ENCODE results near the gene CFAP74. TPM values are rescaled to one million over a fixed set of nuclear protein-coding genes. Genes with fewer than 3 reads are reported as not detected.

The CFAP74 gene
- total RNA-seq, 1 experiment from 2014 or later = not detected

DNA sequence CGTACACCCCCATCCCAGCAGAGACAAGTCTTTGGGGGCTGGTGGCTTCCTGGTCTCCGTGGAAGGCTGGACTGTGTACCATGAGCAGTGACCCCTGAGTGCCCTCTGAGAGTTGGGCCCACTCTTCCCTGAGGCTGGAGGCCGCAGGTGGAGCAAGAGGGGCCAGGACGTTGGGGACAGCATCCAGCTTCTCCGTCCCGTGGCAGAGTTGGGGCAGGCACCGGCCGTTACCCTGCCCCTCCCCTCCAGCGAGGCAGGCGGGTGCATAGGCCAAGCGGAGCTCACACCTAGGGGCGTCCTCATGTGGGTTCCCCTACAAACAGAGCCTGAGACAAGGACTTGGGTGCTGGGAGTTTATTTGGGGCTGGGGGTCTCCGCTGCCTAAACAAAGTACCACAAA lies 29.6 kb upstream of the CFAP74 start:
- Histone ChIP-seq H3K9me3 (replicated peaks) (no peaks in the 10 kb centered on the region), H3K27me3 (replicated peaks) (peaks cover 37% of the 10 kb centered on the region), H3K36me3 (no peaks in the 10 kb centered on the region), H3K27ac (no peak overlapping the region), H3K4me3 (no peak overlapping the region), H3K4me1 (replicated peaks) (no peaks in the 10 kb centered on the region)
- no peak for DNase-seq (ENCODE audit: low read depth in 1 of 2, low spot score in 2 of 2)

GRCh38 chr1:2032737-2033136 lies 29.2 kb upstream of the CFAP74 start:
- H3K36me3 ChIP-seq = no peaks in the 10 kb centered on the region
- H3K27me3 ChIP-seq (replicated peaks) = peaks cover 35% of the 10 kb centered on the region
- no peak overlapping the region for H3K27ac ChIP-seq

DNA sequence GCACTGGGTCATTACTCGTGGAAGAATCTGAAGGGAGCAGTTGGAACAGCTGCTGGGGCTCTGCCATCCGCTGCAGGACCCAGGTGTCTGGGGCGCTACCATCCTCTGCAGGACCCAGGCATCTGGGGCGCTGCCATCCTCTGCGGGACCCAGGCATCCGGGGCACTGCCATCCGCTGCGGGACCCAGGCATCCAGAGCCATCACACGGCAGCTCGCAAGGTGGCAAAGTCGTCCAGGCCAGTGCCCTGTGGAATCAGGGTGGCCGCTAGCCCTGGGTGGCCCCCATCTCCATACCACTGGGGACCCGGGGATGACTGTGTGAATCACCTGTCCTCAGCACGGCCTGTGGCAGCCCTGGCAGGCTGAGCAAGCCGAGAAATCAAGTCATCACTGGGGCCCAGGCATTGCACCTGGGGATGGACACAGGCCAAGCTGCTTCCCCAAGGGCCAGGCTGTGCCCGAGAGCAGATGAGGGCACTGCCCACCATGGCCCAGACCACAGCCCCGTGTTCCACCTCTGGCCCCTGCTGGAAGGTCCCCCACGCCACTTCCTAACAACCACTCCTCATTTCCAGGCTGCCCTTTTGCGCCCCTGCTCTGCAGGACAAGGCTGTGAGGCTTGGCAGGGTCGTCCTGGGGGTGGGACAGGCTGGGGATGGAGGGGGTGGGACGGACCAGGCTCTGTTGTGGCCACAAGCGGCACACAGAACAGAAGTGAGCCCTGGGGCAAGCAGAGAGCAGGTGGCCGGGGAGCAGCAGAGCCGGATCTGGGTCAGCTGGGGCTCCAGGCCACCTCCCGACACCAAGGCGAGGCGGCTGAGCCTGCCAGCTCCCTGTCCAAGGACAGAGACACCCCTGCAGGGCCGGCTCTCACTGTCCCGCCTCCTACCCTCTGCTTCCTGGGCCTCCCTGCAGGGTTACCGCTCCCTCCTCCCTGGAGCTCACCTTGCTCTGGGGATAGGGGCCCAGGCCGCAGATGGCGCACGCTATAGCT lies 28.3 kb upstream of the CFAP74 start:
- Histone ChIP-seq H3K4me1 (replicated peaks) (no peaks in the 10 kb centered on the region), H3K27ac (no peak overlapping the region), H3K9me3 (replicated peaks) (no peaks in the 10 kb centered on the region), H3K36me3 (no peaks in the 10 kb centered on the region), H3K27me3 (replicated peaks) (peaks cover 42% of the 10 kb centered on the region), H3K4me3 (no peak overlapping the region)
- DNase-seq (ENCODE audit: low read depth in 1 of 2, low spot score in 2 of 2) = no peak

More at GRCh38 chr1:2032737-2033136, 29.2 kb upstream of the CFAP74 start:
- Histone ChIP-seq H3K9me3 (replicated peaks) (no peaks in the 10 kb centered on the region), H3K4me3 (no peak overlapping the region), H3K4me1 (replicated peaks) (no peaks in the 10 kb centered on the region)
- DNase-seq (ENCODE audit: low read depth in 1 of 2, low spot score in 2 of 2) = no peak

DNA sequence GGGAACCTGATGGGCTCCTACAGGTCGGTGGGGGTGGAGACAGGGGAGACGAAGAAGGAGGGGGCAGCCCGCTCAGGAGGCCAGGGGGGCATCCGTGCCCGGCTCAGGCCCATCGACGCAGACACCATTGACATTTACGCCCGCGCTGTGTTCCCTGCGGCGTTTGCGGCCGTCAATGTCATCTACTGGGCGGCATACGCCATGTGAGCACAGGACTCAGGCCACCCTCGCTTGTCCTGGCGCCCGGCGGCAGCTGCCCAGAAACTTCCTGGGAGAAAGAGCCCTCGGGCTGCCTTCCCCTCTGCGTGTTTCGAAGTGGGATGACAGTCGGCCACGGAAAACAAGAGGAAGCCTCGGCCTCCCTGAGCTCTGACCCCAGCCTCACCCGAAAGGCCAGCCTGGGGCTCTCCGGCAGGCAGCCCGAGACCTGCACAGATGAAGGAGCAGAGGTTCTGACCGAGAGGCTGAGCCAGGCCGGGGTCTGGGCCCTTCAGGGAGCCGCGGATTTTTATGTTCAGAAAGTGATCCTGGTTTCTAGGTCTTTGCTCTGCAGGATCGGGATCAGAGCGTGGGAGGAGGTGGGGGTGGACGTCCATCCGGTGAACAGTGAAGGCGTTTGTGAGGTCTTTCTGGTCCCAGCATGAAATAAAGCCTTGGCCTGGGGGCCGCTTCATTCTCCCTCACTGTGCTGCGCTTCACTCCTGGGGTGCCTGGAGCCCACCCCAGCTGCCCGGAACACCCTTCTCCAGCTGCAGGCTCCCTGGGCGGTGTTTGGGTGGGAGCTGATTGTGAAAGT lies 26.7 kb upstream of the CFAP74 start:
- Histone ChIP-seq H3K27me3 (replicated peaks) (peaks cover 53% of the 10 kb centered on the region), H3K27ac (no peak overlapping the region), H3K4me1 (replicated peaks) (no peaks in the 10 kb centered on the region), H3K36me3 (no peaks in the 10 kb centered on the region), H3K9me3 (replicated peaks) (no peaks in the 10 kb centered on the region), H3K4me3 (no peak overlapping the region)
- DNase-seq (ENCODE audit: low read depth in 1 of 2, low spot score in 2 of 2) = no peak

GRCh38 chr1:2029561-2029960 lies 26.0 kb upstream of the CFAP74 start:
- no peaks in the 10 kb centered on the region for H3K9me3 ChIP-seq (replicated peaks)
- no peaks in the 10 kb centered on the region for H3K4me1 ChIP-seq (replicated peaks)
- H3K27ac ChIP-seq = no peak overlapping the region
- peaks cover 60% of the 10 kb centered on the region for H3K27me3 ChIP-seq (replicated peaks)
- DNase-seq (ENCODE audit: low read depth in 1 of 2, low spot score in 2 of 2) = no peak
- no peaks in the 10 kb centered on the region for H3K36me3 ChIP-seq
- no peak overlapping the region for H3K4me3 ChIP-seq

GRCh38 chr1:2028870-2029560 lies 25.4 kb upstream of the CFAP74 start:
- DNase-seq (ENCODE audit: low read depth in 1 of 2, low spot score in 2 of 2) = no peak
- Histone ChIP-seq H3K27me3 (replicated peaks) (peaks cover 66% of the 10 kb centered on the region), H3K9me3 (replicated peaks) (no peaks in the 10 kb centered on the region), H3K36me3 (no peaks in the 10 kb centered on the region), H3K4me1 (replicated peaks) (no peaks in the 10 kb centered on the region), H3K4me3 (no peak overlapping the region), H3K27ac (no peak overlapping the region)

DNA sequence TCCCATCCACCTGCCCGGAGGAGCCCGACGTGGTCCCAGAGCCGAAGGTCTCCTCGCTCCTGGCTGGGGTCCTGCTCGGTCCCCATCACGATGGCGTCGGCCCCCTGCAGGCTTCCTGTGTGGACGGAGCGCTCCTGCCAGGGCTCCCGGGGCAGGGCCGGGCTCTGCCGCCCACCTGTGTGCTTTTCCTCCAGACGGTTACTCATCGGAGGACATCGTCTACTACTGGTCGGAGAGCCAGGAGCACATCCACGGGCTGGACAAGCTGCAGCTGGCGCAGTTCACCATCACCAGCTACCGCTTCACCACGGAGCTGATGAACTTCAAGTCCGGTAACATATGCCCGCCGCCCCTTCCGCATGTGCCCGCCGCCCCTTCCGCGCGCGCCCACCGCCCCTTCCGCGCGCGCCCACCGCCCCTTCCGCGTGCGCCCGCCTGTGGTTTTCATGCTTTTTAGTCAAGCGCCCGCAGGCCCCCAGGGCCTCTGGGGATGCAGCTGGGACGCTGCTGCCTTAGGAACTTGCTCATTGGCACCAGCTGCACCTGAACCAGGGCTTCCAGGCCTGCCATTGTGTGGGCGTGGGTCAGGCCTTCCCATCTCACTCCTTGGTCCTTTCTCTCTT lies 24.5 kb upstream of the CFAP74 start:
- no peak for DNase-seq (ENCODE audit: low read depth in 1 of 2, low spot score in 2 of 2)
- no peak overlapping the region for H3K4me3 ChIP-seq
- no peak overlapping the region for H3K27ac ChIP-seq
- H3K9me3 ChIP-seq (replicated peaks) = no peaks in the 10 kb centered on the region
- no peaks in the 10 kb centered on the region for H3K4me1 ChIP-seq (replicated peaks)
- peaks cover 69% of the 10 kb centered on the region for H3K27me3 ChIP-seq (replicated peaks)
- no peaks in the 10 kb centered on the region for H3K36me3 ChIP-seq

GRCh38 chr1:2025491-2025981 lies 21.9 kb upstream of the CFAP74 start:
- Histone ChIP-seq H3K4me1 (replicated peaks) (no peaks in the 10 kb centered on the region), H3K27ac (no peak overlapping the region), H3K27me3 (replicated peaks) (peaks cover 72% of the 10 kb centered on the region), H3K4me3 (no peak overlapping the region), H3K9me3 (replicated peaks) (no peaks in the 10 kb centered on the region), H3K36me3 (no peaks in the 10 kb centered on the region)
- no peak for DNase-seq (ENCODE audit: low read depth in 1 of 2, low spot score in 2 of 2)

DNA sequence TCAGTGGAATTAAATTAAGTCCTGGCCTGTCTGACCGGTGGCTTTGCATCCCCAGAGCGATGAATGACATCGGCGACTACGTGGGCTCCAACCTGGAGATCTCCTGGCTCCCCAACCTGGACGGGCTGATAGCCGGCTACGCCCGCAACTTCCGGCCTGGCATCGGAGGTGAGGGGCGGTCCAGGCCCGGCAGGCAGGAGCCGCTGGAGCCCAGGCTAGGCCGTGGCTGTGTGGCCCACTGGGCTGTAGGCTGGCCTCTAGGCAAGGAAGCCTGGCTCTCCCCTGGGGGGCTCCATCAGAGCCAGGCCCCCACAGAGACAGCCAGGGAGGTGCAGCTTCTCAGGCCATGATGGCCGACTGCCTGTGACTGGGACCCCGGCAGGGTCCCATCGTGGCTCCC lies 21.3 kb upstream of the CFAP74 start:
- no peak overlapping the region for H3K4me3 ChIP-seq
- no peak overlapping the region for H3K27ac ChIP-seq
- H3K4me1 ChIP-seq (replicated peaks) = no peaks in the 10 kb centered on the region
- no peaks in the 10 kb centered on the region for H3K9me3 ChIP-seq (replicated peaks)
- no peak for DNase-seq (ENCODE audit: low read depth in 1 of 2, low spot score in 2 of 2)
- H3K27me3 ChIP-seq (replicated peaks) = peaks cover 74% of the 10 kb centered on the region
- H3K36me3 ChIP-seq = no peaks in the 10 kb centered on the region

DNA sequence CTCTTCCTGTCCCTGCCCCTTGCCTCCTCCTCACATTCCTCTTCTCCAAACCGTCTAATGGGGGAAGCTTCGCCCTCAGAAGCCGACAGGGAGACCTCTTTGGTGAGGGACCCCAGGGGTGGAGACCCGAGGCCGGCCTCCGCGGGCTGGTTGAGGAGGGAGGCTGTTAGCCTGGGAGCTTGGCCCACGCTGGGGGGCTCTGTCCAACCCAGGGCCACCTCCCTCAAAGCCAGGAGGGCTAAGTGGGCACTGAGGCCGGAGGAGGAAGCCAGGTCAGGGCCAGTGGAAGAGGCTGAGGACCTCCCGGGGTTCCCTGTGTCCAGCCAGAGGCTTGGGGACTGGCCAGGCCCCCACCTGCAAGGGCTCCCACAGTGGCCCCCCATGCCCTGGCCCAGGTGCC lies 20.9 kb upstream of the CFAP74 start:
- H3K27me3 ChIP-seq (replicated peaks) = peaks cover 78% of the 10 kb centered on the region
- no peak overlapping the region for H3K27ac ChIP-seq
- H3K4me1 ChIP-seq (replicated peaks) = no peaks in the 10 kb centered on the region
- no peak overlapping the region for H3K4me3 ChIP-seq
- H3K36me3 ChIP-seq = no peaks in the 10 kb centered on the region
- no peaks in the 10 kb centered on the region for H3K9me3 ChIP-seq (replicated peaks)
- no peak for DNase-seq (ENCODE audit: low read depth in 1 of 2, low spot score in 2 of 2)

DNA sequence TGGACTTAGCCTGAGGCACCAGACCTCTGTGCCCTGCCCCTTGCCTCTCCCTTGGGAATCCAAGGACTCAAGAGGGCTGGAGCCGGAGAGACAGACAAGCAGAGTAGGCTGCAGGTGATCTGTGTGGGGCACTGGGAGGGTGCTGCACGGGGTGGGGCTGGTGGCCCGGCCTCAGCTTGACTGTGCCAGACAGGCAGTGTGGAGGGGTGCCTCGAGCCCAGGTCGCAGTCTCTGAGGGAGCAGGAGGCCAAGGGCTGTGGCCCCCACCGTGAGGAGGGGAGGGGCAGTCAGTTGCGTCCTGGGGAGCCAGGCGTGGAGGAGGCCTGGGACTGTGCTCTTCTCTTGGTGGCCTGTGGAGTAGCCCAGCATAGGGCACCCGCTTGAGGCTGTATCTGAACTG lies 19.6 kb upstream of the CFAP74 start:
- peaks cover 87% of the 10 kb centered on the region for H3K27me3 ChIP-seq (replicated peaks)
- H3K4me1 ChIP-seq (replicated peaks) = no peaks in the 10 kb centered on the region
- H3K9me3 ChIP-seq (replicated peaks) = no peaks in the 10 kb centered on the region
- no peak for DNase-seq (ENCODE audit: low read depth in 1 of 2, low spot score in 2 of 2)
- H3K36me3 ChIP-seq = no peaks in the 10 kb centered on the region
- H3K4me3 ChIP-seq = no peak overlapping the region
- H3K27ac ChIP-seq = no peak overlapping the region

DNA sequence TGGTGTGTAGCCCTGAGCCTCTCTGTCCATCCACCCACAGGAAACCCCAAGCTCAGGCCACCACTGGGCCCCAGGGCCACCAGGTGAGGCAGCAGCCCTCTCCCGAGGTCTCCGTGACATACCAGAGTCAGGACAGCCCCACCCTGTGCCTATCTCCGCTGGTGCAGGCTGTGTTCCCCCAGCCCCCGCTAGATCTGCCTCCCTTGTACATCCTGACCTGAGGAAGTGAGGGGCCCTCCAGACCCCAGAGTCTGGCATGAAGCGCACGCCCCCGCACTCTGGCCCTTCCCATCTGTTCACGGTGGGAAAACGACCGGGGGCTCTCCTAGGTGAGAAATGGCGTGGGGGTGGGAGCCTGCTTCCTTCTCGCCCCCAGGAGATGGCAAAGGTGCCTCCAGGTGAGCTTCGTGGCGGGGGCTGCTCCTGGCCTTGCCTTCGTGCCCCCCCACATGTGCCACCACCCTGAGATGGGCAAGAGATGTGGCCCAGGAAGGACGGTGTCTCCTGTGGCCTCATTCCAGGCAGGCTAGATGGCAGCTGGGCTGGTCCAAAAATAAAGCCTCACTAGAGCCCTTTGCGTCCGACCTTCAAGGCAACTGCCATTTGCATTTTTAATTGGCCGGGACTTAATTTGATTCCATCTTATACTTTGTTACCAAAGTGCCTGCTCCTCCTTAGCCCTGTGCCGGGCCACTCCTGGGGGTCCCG lies 18.6 kb upstream of the CFAP74 start:
- H3K9me3 ChIP-seq (replicated peaks) = no peaks in the 10 kb centered on the region
- H3K4me1 ChIP-seq (replicated peaks) = no peaks in the 10 kb centered on the region
- peaks cover 89% of the 10 kb centered on the region for H3K27me3 ChIP-seq (replicated peaks)
- H3K4me3 ChIP-seq = no peak overlapping the region
- H3K36me3 ChIP-seq = no peaks in the 10 kb centered on the region
- no peak overlapping the region for H3K27ac ChIP-seq
- DNase-seq (ENCODE audit: low read depth in 1 of 2, low spot score in 2 of 2) = no peak

DNA sequence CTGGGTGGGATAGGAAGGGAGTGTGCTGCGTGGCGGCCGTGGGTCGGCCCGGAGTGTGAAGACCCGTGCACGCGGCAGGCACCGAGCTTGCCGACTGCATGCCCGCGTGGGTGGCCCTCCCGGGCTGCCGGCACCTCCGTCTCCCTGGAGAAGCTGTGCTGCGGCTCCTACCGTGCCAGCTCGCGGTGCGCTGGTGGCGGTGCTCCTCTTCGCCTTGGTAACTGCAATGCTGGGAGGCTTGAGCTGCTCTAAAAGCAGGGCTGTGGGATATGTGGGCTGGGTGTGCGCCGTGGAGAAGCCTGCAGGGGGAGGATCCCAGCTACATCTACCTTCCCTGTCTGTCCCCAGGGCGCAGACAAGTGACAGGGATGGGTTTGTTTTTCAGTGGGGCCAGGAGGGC lies 18.0 kb upstream of the CFAP74 start:
- peaks cover 93% of the 10 kb centered on the region for H3K27me3 ChIP-seq (replicated peaks)
- H3K9me3 ChIP-seq (replicated peaks) = no peaks in the 10 kb centered on the region
- no peak for DNase-seq (ENCODE audit: low read depth in 1 of 2, low spot score in 2 of 2)

More for the DNA sequence above, 18.0 kb upstream of the CFAP74 start:
- Histone ChIP-seq H3K27ac (no peak overlapping the region), H3K36me3 (no peaks in the 10 kb centered on the region), H3K4me3 (no peak overlapping the region), H3K4me1 (replicated peaks) (no peaks in the 10 kb centered on the region)

All from SJSA1 (cell line).